ENCODE data around the gene PIK3C2G. TPM values are rescaled to one million over a fixed set of nuclear protein-coding genes. Genes with fewer than 3 reads are reported as not detected.
A peak's percentile ranks its signal among the peaks of the same experiment; 100 is the strongest.

The PIK3C2G gene
- total RNA-seq, 4 donors from 2014 or later, result 23.6 to 80.5 (median 37.1) TPM

DNA sequence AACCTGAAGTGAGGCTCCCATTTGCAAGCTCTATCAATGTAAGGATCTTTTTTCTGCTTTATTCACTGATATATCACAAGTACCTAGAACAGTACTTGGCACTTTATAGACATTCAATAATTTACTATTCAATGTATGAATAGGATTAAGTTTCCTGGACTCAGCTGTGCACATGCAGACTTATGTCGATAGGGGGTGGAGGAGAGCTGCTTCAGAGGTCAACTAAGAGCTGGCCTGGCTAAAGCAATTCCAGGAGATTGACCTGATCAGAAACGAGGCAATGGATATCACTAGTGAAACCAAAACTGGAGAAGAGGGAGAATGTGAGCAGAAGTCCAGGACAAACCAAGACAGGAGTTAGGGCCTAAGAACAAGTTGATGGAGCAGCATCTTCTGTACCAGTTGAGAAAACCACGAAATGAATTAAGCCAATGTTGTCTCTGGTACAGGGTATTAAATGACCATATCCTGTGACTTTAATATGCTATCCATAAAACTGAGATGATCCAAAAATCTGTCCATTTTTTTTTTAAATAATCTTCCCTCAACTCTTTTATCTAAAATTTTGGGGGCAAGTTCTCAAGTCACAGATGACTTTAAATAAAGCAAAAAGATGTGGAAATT, 169.2 kb downstream of the PIK3C2G start:
- H3K4me1 ChIP-seq, result peaks cover 3% of the 10 kb centered on the region
- H3K27ac ChIP-seq, result no peak overlapping the region
- H3K36me3 ChIP-seq, result no peaks in the 10 kb centered on the region
- 35% methylated on average over 3 of the region's 3 CpGs for WGBS
- H3K9me3 ChIP-seq, result no peaks in the 10 kb centered on the region
- no peak overlapping the region for H3K4me3 ChIP-seq
- no peak for TF ChIP-seq POLR2A (IDR thresholded peaks at IDR 0.05)
- TF ChIP-seq, protein P1, sequence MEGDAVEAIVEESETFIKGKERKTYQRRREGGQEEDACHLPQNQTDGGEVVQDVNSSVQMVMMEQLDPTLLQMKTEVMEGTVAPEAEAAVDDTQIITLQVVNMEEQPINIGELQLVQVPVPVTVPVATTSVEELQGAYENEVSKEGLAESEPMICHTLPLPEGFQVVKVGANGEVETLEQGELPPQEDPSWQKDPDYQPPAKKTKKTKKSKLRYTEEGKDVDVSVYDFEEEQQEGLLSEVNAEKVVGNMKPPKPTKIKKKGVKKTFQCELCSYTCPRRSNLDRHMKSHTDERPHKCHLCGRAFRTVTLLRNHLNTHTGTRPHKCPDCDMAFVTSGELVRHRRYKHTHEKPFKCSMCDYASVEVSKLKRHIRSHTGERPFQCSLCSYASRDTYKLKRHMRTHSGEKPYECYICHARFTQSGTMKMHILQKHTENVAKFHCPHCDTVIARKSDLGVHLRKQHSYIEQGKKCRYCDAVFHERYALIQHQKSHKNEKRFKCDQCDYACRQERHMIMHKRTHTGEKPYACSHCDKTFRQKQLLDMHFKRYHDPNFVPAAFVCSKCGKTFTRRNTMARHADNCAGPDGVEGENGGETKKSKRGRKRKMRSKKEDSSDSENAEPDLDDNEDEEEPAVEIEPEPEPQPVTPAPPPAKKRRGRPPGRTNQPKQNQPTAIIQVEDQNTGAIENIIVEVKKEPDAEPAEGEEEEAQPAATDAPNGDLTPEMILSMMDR (IDR thresholded peaks at IDR 0.05), result peak; percentile 6 to 69
- no peaks in the 10 kb centered on the region for H3K27me3 ChIP-seq
- no peak for DNase-seq (ENCODE audit: low spot score in 2 of 2)

DNA sequence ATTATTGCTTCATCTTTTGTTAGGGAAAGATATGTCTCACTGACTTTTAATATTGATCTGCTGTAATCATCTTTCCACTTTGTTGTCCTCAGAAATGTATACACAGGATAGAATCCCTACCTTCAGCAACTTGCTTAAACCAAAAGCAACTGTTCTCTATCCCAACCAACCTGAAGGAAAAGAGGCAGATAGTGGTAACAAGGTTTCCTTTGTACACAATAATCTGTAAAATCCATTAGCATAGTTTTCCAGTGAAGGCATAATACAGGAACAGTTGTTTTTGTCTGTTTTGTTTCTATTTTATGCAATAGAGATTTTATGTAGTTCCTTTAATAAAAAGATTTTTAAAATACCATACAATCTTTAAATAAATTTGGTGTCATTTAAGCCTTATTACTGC, 170.5 kb downstream of the PIK3C2G start:
- no peaks in the 10 kb centered on the region for H3K36me3 ChIP-seq
- no peak for TF ChIP-seq POLR2A (IDR thresholded peaks at IDR 0.05)
- TF ChIP-seq EP300 (IDR thresholded peaks at IDR 0.05), result no peak
- TF ChIP-seq, protein P1 (IDR thresholded peaks at IDR 0.05), result no peak
- TF ChIP-seq POLR2AphosphoS5 (IDR thresholded peaks at IDR 0.05), result no peak
- H3K4me3 ChIP-seq, result no peak overlapping the region
- peaks cover 3% of the 10 kb centered on the region for H3K4me1 ChIP-seq
- no peaks in the 10 kb centered on the region for H3K27me3 ChIP-seq
- no peak overlapping the region for H3K27ac ChIP-seq
- no peaks in the 10 kb centered on the region for H3K9me3 ChIP-seq
- no peak for DNase-seq (ENCODE audit: low spot score in 2 of 2)

DNA sequence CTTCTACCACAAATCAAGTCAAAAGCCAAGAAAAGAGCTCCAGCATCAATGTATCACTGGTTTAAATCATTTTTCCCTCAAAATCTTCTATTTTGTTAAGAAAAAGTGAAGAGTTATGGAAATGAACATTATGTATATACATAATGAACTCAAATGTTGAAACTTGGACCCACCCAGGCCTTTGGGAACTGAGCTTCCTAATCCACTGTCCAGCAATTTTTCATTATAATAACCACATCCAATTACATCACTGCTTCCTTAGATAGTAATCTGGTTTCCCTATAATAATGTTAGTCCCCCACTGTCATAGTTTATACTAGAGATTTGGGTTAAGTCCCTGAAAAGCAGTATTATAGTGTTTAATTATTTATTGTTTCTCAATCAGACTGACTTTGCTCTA, 170.9 kb downstream of the PIK3C2G start:
- DNase-seq (ENCODE audit: low spot score in 2 of 2), result no peak
- Histone ChIP-seq H3K4me1 (peaks cover 3% of the 10 kb centered on the region), H3K36me3 (no peaks in the 10 kb centered on the region), H3K27me3 (no peaks in the 10 kb centered on the region), H3K9me3 (no peaks in the 10 kb centered on the region), H3K4me3 (no peak overlapping the region), H3K27ac (no peak overlapping the region)
- TF ChIP-seq POLR2AphosphoS5 (IDR thresholded peaks at IDR 0.05), result no peak
- TF ChIP-seq EP300 (IDR thresholded peaks at IDR 0.05), result no peak
- TF ChIP-seq POLR2A (IDR thresholded peaks at IDR 0.05), result no peak
- TF ChIP-seq, protein P1 (IDR thresholded peaks at IDR 0.05), result no peak

DNA sequence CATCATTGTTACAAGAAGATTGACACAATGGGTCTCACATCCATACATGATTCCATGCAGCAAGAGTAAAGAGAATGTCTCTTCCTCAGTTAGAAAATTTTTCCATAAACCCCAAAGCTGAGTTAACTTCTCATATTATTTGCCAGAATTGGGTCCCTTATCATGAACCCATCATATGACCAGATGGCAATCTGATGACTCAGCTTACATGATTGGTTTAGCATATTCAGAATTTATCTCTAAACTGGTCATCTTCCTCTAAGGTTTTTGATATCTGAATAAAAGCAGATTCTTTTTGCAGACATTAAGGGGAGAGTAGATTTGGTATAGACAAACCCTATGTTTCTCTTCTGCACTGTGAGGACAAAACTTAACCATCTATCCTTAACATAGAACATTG, 174.9 kb downstream of the PIK3C2G start:
- Histone ChIP-seq H3K4me1 (peaks cover 3% of the 10 kb centered on the region), H3K27ac (no peak overlapping the region), H3K9me3 (no peaks in the 10 kb centered on the region), H3K36me3 (no peaks in the 10 kb centered on the region), H3K27me3 (no peaks in the 10 kb centered on the region), H3K4me3 (no peak overlapping the region)
- no peak for DNase-seq (ENCODE audit: low spot score in 2 of 2)
- TF ChIP-seq EP300 (IDR thresholded peaks at IDR 0.05), result no peak
- no peak for TF ChIP-seq POLR2A (IDR thresholded peaks at IDR 0.05)

DNA sequence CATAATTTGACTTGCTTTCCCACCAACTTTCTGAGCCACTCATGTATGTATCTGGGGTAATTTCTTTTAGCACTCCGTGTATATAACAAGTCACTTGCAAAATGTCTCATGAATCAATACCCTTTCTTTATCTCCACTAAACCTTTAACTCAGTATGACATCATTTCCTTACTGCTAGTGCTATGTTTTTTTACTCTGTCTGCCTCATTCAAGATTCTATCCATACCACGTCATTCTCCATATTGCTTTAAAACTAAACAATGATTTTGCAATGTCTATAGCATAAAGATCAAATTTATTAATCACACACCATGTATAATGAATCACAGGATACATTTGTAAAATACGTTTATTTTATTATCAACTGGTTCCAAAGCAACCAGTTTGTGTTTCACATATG, 178.2 kb downstream of the PIK3C2G start:
- Histone ChIP-seq H3K4me1 (no peaks in the 10 kb centered on the region), H3K27me3 (no peaks in the 10 kb centered on the region), H3K4me3 (no peak overlapping the region), H3K9me3 (no peaks in the 10 kb centered on the region), H3K27ac (no peak overlapping the region), H3K36me3 (no peaks in the 10 kb centered on the region)
- WGBS, result 80% methylated on average over 3 of the region's 3 CpGs
- DNase-seq (ENCODE audit: low spot score in 2 of 2), result no peak
- no peak for TF ChIP-seq POLR2AphosphoS5 (IDR thresholded peaks at IDR 0.05)
- TF ChIP-seq, protein P1 (IDR thresholded peaks at IDR 0.05), result no peak
- TF ChIP-seq POLR2A (IDR thresholded peaks at IDR 0.05), result no peak
- no peak for TF ChIP-seq EP300 (IDR thresholded peaks at IDR 0.05)
